ENCODE data around the gene OR6C1. TPM values are rescaled to one million over a fixed set of nuclear protein-coding genes. Genes with fewer than 3 reads are reported as not detected.
"Not testable (repeated sequence)": the region's sequence is repeated elsewhere in the genome, so short reads cannot be mapped to it uniquely, and the experiment has no call there.

The OR6C1 gene
- total RNA-seq (not detected), polyA plus RNA-seq (not detected)

- no peaks in the 10 kb centered on the region for H3K4me1 ChIP-seq
- no peak for DNase-seq
- no peaks in the 10 kb centered on the region for H3K27me3 ChIP-seq
- H3K4me3 ChIP-seq: no peak within 1 kb of the TSS
- intact Hi-C loops (cut with DNase I): no loop called here
- TF ChIP-seq POLR2AphosphoS5 (IDR thresholded peaks at IDR 0.05) (no peak), POLR2A (IDR thresholded peaks at IDR 0.05) (no peak), EP300 (IDR thresholded peaks at IDR 0.05) (no peak)
- TF ChIP-seq, protein P1, sequence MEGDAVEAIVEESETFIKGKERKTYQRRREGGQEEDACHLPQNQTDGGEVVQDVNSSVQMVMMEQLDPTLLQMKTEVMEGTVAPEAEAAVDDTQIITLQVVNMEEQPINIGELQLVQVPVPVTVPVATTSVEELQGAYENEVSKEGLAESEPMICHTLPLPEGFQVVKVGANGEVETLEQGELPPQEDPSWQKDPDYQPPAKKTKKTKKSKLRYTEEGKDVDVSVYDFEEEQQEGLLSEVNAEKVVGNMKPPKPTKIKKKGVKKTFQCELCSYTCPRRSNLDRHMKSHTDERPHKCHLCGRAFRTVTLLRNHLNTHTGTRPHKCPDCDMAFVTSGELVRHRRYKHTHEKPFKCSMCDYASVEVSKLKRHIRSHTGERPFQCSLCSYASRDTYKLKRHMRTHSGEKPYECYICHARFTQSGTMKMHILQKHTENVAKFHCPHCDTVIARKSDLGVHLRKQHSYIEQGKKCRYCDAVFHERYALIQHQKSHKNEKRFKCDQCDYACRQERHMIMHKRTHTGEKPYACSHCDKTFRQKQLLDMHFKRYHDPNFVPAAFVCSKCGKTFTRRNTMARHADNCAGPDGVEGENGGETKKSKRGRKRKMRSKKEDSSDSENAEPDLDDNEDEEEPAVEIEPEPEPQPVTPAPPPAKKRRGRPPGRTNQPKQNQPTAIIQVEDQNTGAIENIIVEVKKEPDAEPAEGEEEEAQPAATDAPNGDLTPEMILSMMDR (IDR thresholded peaks at IDR 0.05): no peak
- no peaks in the 10 kb centered on the region for H3K36me3 ChIP-seq
- 82 to 90% methylated on average over 2 of the region's 2 CpGs for WGBS, 2 donors
- no peaks in the 10 kb centered on the region for H3K9me3 ChIP-seq
- no peak within 1 kb of the TSS for H3K27ac ChIP-seq
These were observed at the start of gene OR6C1 for GRCh38 chr12:55314043-55314442. OR6C1 (plus strand) TSS chr12:55314343; CDS start chr12:55320600, 6,257 bp downstream.

DNA sequence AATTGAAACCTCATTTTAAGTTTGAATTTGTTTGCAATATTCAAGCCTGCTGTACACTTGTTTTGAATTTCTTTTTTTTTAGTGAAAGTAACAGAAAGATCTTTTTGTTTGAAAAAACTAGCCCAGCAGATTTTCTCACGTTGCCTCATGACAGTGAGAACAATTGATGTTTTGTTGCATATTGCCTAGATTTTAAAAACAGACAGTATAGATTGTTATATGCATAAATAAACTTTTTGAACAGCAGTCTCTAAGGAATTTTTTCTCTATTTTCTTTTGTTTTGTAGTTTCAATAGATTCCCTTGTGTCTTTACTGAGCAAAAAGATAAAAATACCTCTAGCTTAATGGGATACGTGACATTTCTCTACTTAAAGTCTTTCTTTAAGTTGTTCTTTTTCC, 33.2 kb upstream of the OR6C1 start:
- DNase-seq: no peak
- no peaks in the 10 kb centered on the region for H3K27me3 ChIP-seq
- TF ChIP-seq EP300 (IDR thresholded peaks at IDR 0.05) (no peak), POLR2AphosphoS5 (IDR thresholded peaks at IDR 0.05) (no peak), POLR2A (IDR thresholded peaks at IDR 0.05) (no peak)
- TF ChIP-seq, protein P1 (IDR thresholded peaks at IDR 0.05): no peak
- no peak overlapping the region for H3K27ac ChIP-seq
- no peaks in the 10 kb centered on the region for H3K9me3 ChIP-seq
- H3K4me3 ChIP-seq: no peak overlapping the region
- H3K4me1 ChIP-seq: no peaks in the 10 kb centered on the region
- 41 to 66% methylated on average over 2 of the region's 2 CpGs for WGBS, 2 donors
- intact Hi-C loops (cut with DNase I): no loop called here
- H3K36me3 ChIP-seq: no peaks in the 10 kb centered on the region

DNA sequence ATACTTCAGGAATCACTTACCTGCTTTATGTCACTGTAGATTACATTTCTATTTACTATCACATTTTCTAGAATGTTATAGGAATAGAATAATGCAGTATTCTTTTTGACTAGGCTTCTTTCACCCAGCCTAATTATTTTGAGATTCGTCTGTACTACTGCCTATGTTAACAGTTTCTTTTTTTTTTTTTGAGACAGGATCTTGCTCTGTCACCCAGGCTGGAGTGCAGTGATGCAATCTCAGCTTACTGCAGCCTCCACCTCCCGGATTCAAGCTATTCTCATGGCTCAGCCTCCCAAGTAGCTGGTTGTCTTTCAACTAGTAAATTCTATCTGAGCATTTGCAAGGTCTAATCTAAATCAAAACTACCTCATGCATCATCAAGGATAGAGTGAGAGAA, 24.1 kb upstream of the OR6C1 start:
- 38 to 58% methylated on average over 2 of the region's 2 CpGs for WGBS, 2 donors
- no peak overlapping the region for H3K27ac ChIP-seq
- no peak for TF ChIP-seq EP300 (IDR thresholded peaks at IDR 0.05)
- TF ChIP-seq POLR2AphosphoS5 (IDR thresholded peaks at IDR 0.05): no peak
- TF ChIP-seq POLR2A (IDR thresholded peaks at IDR 0.05): no peak
- TF ChIP-seq, protein P1 (IDR thresholded peaks at IDR 0.05): no peak
- no peak for DNase-seq
- no peaks in the 10 kb centered on the region for H3K9me3 ChIP-seq
- H3K36me3 ChIP-seq: no peaks in the 10 kb centered on the region
- no peaks in the 10 kb centered on the region for H3K27me3 ChIP-seq
- no peak overlapping the region for H3K4me3 ChIP-seq
- no peaks in the 10 kb centered on the region for H3K4me1 ChIP-seq
- intact Hi-C loops (cut with DNase I): no loop called here

DNA sequence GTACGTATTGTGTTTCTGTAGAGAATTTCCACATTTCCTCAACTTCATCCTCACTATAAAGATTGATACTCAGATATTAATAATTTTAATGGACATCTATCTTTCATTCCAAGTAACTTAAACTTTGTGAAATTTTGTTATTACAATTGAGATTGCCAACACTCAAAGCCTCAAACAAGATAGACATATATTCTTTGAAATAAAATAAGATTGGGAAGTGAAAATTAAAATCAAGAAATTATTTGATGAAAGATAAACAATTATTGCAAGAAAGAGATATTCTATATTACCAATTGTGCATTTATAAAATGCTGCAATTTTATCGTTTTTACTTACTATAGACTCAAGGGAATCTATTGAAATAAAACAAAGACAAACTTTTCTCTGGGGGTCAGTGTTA, 17.7 kb upstream of the OR6C1 start, which contains the start of gene OR6C6:
OR6C6 (minus strand) TSS at position 101 of the 400 bp plus-strand sequence. CDS start 1,337 bp downstream, outside the sequence.
- Histone ChIP-seq H3K4me1 (no peaks in the 10 kb centered on the region), H3K36me3 (no peaks in the 10 kb centered on the region), H3K27me3 (no peaks in the 10 kb centered on the region), H3K27ac (no peak within 1 kb of the TSS), H3K9me3 (no peaks in the 10 kb centered on the region), H3K4me3 (no peak within 1 kb of the TSS)
- WGBS, 2 donors: 38 to 78% methylated on average over 2 of the region's 2 CpGs
- intact Hi-C loops (cut with DNase I): no loop called here
- no peak for DNase-seq
- TF ChIP-seq POLR2AphosphoS5 (IDR thresholded peaks at IDR 0.05) (no peak), POLR2A (IDR thresholded peaks at IDR 0.05) (no peak), EP300 (IDR thresholded peaks at IDR 0.05) (no peak)
- TF ChIP-seq, protein P1 (IDR thresholded peaks at IDR 0.05): no peak

DNA sequence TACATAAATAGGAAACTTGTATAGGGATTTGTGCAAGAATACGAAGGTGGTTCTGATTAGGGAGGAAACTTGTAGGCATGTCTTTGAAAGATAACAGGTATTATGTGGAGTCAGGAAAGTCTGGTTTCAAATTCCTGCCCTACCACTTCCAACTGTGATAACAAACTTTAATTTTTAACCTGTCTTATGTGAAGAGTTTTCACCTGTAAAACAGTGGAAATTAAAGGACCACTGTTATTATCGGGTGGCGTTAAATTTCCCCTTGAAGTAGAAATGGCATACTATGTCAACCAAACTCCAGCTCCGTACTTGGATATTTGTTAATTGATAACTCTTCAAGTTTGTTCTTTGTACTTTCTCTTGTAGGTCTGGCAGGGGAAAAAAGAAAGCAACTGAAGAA, 6.1 kb downstream of the OR6C1 start:
- Histone ChIP-seq H3K4me1 (no peaks in the 10 kb centered on the region), H3K27me3 (no peaks in the 10 kb centered on the region)
- intact Hi-C loops (cut with DNase I): no loop called here

GRCh38 chr12:55325801-55326200, 11.7 kb downstream of the OR6C1 start:
- H3K27ac ChIP-seq; H3K27me3 ChIP-seq; H3K4me3 ChIP-seq; DNase-seq; H3K36me3 ChIP-seq; intact Hi-C loops (cut with DNase I); H3K9me3 ChIP-seq; H3K4me1 ChIP-seq: not testable (repeated sequence)
- 92 to 95% methylated on average over 6 of the region's 6 CpGs for WGBS, 2 donors

More for the DNA sequence above, 6.1 kb downstream of the OR6C1 start:
- 37 to 53% methylated on average over 4 of the region's 4 CpGs for whole genome bisulfite sequencing, 2 donors
- no peaks in the 10 kb centered on the region for H3K9me3 ChIP-seq
- no peak for DNase-seq
- no peak overlapping the region for H3K27ac ChIP-seq
- H3K36me3 ChIP-seq: no peaks in the 10 kb centered on the region
- H3K4me3 ChIP-seq: no peak overlapping the region
- TF ChIP-seq EP300 (IDR thresholded peaks at IDR 0.05): no peak
- no peak for TF ChIP-seq POLR2AphosphoS5 (IDR thresholded peaks at IDR 0.05)
- TF ChIP-seq POLR2A (IDR thresholded peaks at IDR 0.05): no peak
- TF ChIP-seq, protein P1 (IDR thresholded peaks at IDR 0.05): no peak
